ENCODE data around the gene VPS13C.

Gene VPS13C

GRCh38 chr15:62057341-62057980, 2.8 kb downstream of the VPS13C start:
- Histone ChIP-seq H3K27me3 (replicated peaks; ENCODE audit: control insufficient read depth, insufficient read depth, low read length) (no peaks in the 10 kb centered on the region), H3K36me3 (ENCODE audit: control insufficient read depth, insufficient read depth, low read length) (no peaks in the 10 kb centered on the region; the same call in 1 of the 2 replicates), H3K4me3 (replicated peaks; ENCODE audit: low read depth, low read length) (no peak overlapping the region)
- no peak for DNase-seq (ENCODE audit: extremely low read depth, insufficient read length)
- TF ChIP-seq, protein P1, sequence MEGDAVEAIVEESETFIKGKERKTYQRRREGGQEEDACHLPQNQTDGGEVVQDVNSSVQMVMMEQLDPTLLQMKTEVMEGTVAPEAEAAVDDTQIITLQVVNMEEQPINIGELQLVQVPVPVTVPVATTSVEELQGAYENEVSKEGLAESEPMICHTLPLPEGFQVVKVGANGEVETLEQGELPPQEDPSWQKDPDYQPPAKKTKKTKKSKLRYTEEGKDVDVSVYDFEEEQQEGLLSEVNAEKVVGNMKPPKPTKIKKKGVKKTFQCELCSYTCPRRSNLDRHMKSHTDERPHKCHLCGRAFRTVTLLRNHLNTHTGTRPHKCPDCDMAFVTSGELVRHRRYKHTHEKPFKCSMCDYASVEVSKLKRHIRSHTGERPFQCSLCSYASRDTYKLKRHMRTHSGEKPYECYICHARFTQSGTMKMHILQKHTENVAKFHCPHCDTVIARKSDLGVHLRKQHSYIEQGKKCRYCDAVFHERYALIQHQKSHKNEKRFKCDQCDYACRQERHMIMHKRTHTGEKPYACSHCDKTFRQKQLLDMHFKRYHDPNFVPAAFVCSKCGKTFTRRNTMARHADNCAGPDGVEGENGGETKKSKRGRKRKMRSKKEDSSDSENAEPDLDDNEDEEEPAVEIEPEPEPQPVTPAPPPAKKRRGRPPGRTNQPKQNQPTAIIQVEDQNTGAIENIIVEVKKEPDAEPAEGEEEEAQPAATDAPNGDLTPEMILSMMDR (IDR thresholded peaks at IDR 0.05; ENCODE audit: insufficient read depth, low read length, poor library complexity, severe bottlenecking), result no peak

- Histone ChIP-seq H3K4me3 (replicated peaks; ENCODE audit: low read depth, low read length) (no peak overlapping the region), H3K27me3 (replicated peaks; ENCODE audit: control insufficient read depth, insufficient read depth, low read length) (no peaks in the 10 kb centered on the region), H3K36me3 (ENCODE audit: control insufficient read depth, insufficient read depth, low read length) (no peaks in the 10 kb centered on the region; the same call in 1 of the 2 replicates)
- no peak for DNase-seq (ENCODE audit: extremely low read depth, insufficient read length)
- TF ChIP-seq, protein P1 (IDR thresholded peaks at IDR 0.05; ENCODE audit: insufficient read depth, low read length, poor library complexity, severe bottlenecking), result no peak
These were observed 5.3 kb downstream of the VPS13C start for GRCh38 chr15:62054979-62055378.

GRCh38 chr15:62053439-62054085, 6.7 kb downstream of the VPS13C start:
- TF ChIP-seq, protein P1 (IDR thresholded peaks at IDR 0.05; ENCODE audit: insufficient read depth, low read length, poor library complexity, severe bottlenecking), result no peak
- no peaks in the 10 kb centered on the region for H3K27me3 ChIP-seq (replicated peaks; ENCODE audit: control insufficient read depth, insufficient read depth, low read length)
- H3K36me3 ChIP-seq (ENCODE audit: control insufficient read depth, insufficient read depth, low read length), result no peaks in the 10 kb centered on the region; the same call in 1 of the 2 replicates
- DNase-seq (ENCODE audit: extremely low read depth, insufficient read length), result no peak
- no peak overlapping the region for H3K4me3 ChIP-seq (replicated peaks; ENCODE audit: low read depth, low read length)

DNA sequence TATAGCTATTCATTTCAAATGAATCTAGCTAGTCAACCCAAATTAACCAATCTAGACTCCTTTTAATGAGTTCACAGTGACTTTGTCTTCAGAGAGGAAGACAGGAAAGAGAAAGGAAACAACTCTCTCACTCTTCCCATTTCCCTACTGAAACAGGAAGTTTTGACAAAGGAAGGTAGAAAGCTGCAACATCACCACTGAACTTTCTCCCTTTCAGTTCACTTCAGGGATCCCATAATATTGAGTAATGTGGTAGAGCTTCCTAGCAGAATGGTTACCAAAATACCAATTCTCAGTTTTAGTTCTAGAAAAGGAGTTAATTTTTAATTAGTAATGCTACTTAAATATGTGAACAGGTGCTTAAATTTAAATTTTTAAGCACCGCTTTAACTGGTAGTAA, 7.5 kb downstream of the VPS13C start:
- DNase-seq (ENCODE audit: extremely low read depth, insufficient read length), result no peak
- Histone ChIP-seq H3K4me3 (replicated peaks; ENCODE audit: low read depth, low read length) (no peak overlapping the region), H3K27me3 (replicated peaks; ENCODE audit: control insufficient read depth, insufficient read depth, low read length) (no peaks in the 10 kb centered on the region), H3K36me3 (ENCODE audit: control insufficient read depth, insufficient read depth, low read length) (no peaks in the 10 kb centered on the region; the same call in 1 of the 2 replicates)
- TF ChIP-seq, protein P1 (IDR thresholded peaks at IDR 0.05; ENCODE audit: insufficient read depth, low read length, poor library complexity, severe bottlenecking), result no peak

GRCh38 chr15:62051166-62051565, 9.1 kb downstream of the VPS13C start:
- Histone ChIP-seq H3K4me3 (replicated peaks; ENCODE audit: low read depth, low read length) (no peak overlapping the region), H3K36me3 (ENCODE audit: control insufficient read depth, insufficient read depth, low read length) (no peaks in the 10 kb centered on the region), H3K27me3 (replicated peaks; ENCODE audit: control insufficient read depth, insufficient read depth, low read length) (no peaks in the 10 kb centered on the region)
- DNase-seq (ENCODE audit: extremely low read depth, insufficient read length), result no peak
- TF ChIP-seq, protein P1 (IDR thresholded peaks at IDR 0.05; ENCODE audit: insufficient read depth, low read length, poor library complexity, severe bottlenecking), result no peak
